ENCODE measurements around the gene BRINP3.

DNA sequence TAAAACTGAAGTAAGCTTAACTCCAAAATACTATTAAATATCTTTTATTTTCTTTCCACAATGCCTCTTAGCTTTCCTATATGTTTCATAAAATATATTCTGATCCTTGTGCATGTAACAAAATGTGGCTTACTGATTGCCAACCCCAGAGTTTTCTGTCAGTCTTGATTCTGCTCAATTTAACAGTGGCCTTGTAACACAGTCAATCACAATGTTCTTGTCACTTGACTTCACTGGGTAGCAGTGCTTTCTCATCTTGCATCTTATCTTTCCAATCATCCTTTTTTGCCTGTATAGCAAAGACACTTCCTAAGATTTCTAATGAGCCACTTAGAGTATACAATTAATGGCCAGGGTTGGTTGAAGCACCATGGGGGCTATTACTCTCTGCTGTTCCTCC lies 19.9 kb upstream of the BRINP3 start:
- TF ChIP-seq POLR2A (IDR thresholded peaks at IDR 0.05; ENCODE audit: low read depth, low read length), result no peak
- TF ChIP-seq SPI1 (IDR thresholded peaks at IDR 0.05; ENCODE audit: low read depth, low read length), result no peak
- no peak for TF ChIP-seq POLR2AphosphoS5 (IDR thresholded peaks at IDR 0.05; ENCODE audit: low read depth, low read length)
- no peak for TF ChIP-seq TAF1 (IDR thresholded peaks at IDR 0.05; ENCODE audit: low read depth, low read length)
